D721Med (cell line): ENCODE data around the gene SPEF1.

Source experiments
- DNase-seq: peaks from one replicate; pipeline ENCODE4 v3.0.0; 2011; ENCODE audit warnings: low spot score; ENCODE audit not compliant: insufficient read length
- FAIRE-seq: peaks from 2 replicates; lab custom pipeline; 2011; peaks lifted over from hg19 to GRCh38; lab: Jason Lieb, UNC
- CTCF ChIP-seq: IDR thresholded peaks from 2 replicates; pipeline ENCODE4 v1.5.1; 2012; ENCODE audit warnings: mild to moderate bottlenecking, control low read depth; ENCODE audit not compliant: insufficient read depth; ENCODE audit errors: missing control alignments

Gene SPEF1

DNA sequence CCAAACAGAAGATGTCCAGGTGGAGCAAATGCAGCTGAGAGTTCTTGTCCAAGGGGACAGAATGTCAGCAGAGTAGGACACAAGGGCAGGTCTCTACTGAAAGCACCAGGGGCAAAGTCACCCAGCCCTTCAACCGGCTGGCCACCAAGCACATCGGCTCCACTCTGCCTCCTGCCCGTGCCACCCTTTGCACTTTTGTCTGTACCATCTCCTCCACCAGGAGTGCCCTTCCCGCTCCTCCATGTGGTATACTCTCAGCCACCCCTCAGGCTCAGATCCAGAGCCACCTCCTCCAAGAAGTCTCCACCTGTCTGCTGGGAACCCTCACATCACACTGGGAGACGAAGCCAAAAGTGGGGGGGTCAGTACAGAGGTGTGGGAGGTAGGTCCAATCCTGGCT is 52.9 kb downstream of the SPEF1 start:
- DNase-seq (no peak), FAIRE-seq (no peak)
- no peak for TF ChIP-seq CTCF
